ENCODE results near the gene RCBTB1. TPM values are rescaled to one million over a fixed set of nuclear protein-coding genes. Genes with fewer than 3 reads are reported as not detected.

The RCBTB1 gene
- total and polyA plus RNA-seq, 2 donors (not counting 3 experiments of a cell fraction or from before 2014, with no cell fraction given): 12.1 to 23.8 TPM

GRCh38 chr13:49629196-49629938 is 44.0 kb upstream of the RCBTB1 start:
- no peak for TF ChIP-seq CTCF (IDR thresholded peaks at IDR 0.05; ENCODE audit: extremely low read depth in 1 of 2, insufficient read depth in 1 of 2, low read depth in 1 of 2, low read length in 2 of 2)
- no peak for TF ChIP-seq EZH2 (IDR thresholded peaks at IDR 0.05; ENCODE audit: borderline replicate concordance, low read depth, low read length, severe bottlenecking)
- no peak for TF ChIP-seq GATA2 (IDR thresholded peaks at IDR 0.05; ENCODE audit: insufficient read depth, insufficient read length, low read depth, low read length)
- TF ChIP-seq MAX (IDR thresholded peaks at IDR 0.05; ENCODE audit: insufficient read depth, insufficient read length): no peak
- no peak for TF ChIP-seq POLR2A (IDR thresholded peaks at IDR 0.05; ENCODE audit: low read depth, low read length)
- TF ChIP-seq FOS (IDR thresholded peaks at IDR 0.05; ENCODE audit: borderline replicate concordance, insufficient read depth, low read length): peak; percentile 21
- peak; percentile 37 for TF ChIP-seq JUN (IDR thresholded peaks at IDR 0.05; ENCODE audit: borderline replicate concordance, insufficient read depth, insufficient read length, low read depth)
- no peak for TF ChIP-seq POLR2AphosphoS5 (IDR thresholded peaks at IDR 0.05; ENCODE audit: insufficient read depth, low read depth, low read length)
- no peak for TF ChIP-seq MYC (IDR thresholded peaks at IDR 0.05; ENCODE audit: low read depth, low read length)
- Histone ChIP-seq H3K4me2 (ENCODE audit: insufficient read depth, low read length) (peak overlapping the region; percentile 48), H3K4me1 (ENCODE audit: control insufficient read depth, extremely low read depth, insufficient read depth, low read length) (peaks cover 37% of the 10 kb centered on the region), H3K9ac (replicated peaks; ENCODE audit: extremely low read depth, insufficient read depth, low read length) (no peak overlapping the region), H3K79me2 (ENCODE audit: control insufficient read depth, insufficient read depth, low read length) (no peaks in the 10 kb centered on the region), H3K27me3 (ENCODE audit: control insufficient read depth in 2 of 2, insufficient read depth in 2 of 2, low read length in 2 of 2) (no peaks in the 10 kb centered on the region), H3K4me3 (replicated peaks in 1 of 3; ENCODE audit: insufficient read depth in 1 of 3, low read depth in 1 of 3, low read length in 3 of 3) (no peak overlapping the region), H3K9me1 (replicated peaks; ENCODE audit: control insufficient read depth, extremely low read depth, insufficient read depth, low read length) (no peaks in the 10 kb centered on the region), H3K36me3 (ENCODE audit: control insufficient read depth in 2 of 2, extremely low read depth in 1 of 2, insufficient read depth in 2 of 2, low read length in 2 of 2) (no peaks in the 10 kb centered on the region), H3K27ac (ENCODE audit: insufficient read depth, low read depth, low read length) (peak overlapping the region; percentile 62), H4K20me1 (replicated peaks; ENCODE audit: control insufficient read depth, extremely low read depth, insufficient read depth, low read length) (no peaks in the 10 kb centered on the region), H3K9me3 (replicated peaks; ENCODE audit: control insufficient read depth, insufficient read depth, low read length) (no peaks in the 10 kb centered on the region), H2AFZ (ENCODE audit: low read depth, low read length) (no peak overlapping the region)
- FAIRE-seq (no peak), DNase-seq (ENCODE audit: low read depth, low spot score) (peak; percentile 43)
- POLR2A ChIA-PET: no interaction called here
- dilution Hi-C loops (cut with MboI; ENCODE audit: extremely low pct_ligation_motif_present, low sequenced_read_pairs) (no loop called here), intact Hi-C loops (cut with micrococcal nuclease) (no loop called here)
- CTCF ChIA-PET: interaction anchor here (0.6 to 3.8 kb wide), 8 partner anchors 10 to 41 kb away, joined by 3 to 18 read pairs (median 5); no protein-coding TSS in a partner anchor
- BruUV-seq (replicated peaks): TSS peak; percentile 83
